Hematopoietic multipotent progenitor cell treated with erythropoietin and hydrocortisone succinate and interleukin-3 and kit ligand, for 4 days (in vitro differentiated cells): ENCODE data around the gene PRH2.

Experiments used
- DNase-seq: peaks from one replicate; pipeline ENCODE4 v3.0.0-alpha.2; 2015

The PRH2 gene

DNA sequence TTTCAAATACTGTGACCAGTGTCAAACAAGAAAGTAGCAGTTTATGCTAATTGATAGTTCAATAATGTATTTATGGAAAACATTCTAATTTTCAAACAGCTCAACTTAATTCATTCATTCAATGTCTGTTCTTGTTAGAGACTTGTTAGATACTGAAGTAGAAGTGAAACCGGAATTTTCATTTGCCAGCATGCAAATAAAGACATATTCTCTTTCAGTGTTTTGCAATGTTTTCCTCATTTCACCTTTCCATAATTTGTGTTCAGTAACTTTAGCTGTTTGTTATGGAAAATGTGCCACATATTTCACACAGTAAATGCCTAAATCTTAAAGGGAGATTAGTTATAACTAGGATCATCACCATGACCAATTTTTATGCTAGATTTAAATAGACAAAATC, 36.4 kb downstream of the PRH2 start:
- DNase-seq, result no peak

DNA sequence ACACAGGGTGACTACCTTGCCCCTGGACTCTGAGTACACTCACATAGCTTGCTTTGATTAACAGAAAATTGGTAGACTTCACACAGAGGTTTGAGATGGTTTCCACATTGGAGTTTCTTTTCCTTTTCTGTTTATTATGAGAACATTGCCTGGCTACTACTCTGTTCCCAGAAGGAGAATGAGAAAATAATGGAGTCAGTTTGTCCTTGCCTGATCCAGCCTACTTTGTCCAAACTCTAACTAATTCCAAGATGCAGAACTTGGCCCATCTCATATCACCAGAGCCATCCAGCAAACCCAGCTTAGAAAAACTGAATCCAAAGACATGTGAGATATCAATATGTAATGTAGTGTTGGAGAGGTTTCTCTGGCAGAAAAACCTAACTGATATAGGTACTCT, 37.3 kb downstream of the PRH2 start:
- no peak for DNase-seq

DNA sequence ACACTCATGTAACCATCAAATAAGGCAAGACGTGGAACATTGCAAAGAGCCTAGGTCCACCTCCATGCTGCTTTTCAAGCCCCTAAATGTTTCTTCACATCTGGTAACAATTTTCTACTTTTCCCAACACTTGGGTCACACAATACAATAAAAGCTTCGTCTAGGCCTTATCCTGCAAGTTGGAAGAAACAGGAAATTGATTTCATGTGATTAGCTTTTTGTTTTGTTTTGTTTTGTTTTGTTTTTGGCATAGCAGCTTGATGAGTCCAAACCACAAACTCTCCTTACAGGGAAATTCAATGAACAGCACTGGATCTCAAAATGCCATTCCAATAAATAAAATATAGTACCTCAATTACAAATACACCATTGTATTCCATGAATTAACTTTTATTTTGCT, 38.4 kb downstream of the PRH2 start:
- DNase-seq, result no peak

DNA sequence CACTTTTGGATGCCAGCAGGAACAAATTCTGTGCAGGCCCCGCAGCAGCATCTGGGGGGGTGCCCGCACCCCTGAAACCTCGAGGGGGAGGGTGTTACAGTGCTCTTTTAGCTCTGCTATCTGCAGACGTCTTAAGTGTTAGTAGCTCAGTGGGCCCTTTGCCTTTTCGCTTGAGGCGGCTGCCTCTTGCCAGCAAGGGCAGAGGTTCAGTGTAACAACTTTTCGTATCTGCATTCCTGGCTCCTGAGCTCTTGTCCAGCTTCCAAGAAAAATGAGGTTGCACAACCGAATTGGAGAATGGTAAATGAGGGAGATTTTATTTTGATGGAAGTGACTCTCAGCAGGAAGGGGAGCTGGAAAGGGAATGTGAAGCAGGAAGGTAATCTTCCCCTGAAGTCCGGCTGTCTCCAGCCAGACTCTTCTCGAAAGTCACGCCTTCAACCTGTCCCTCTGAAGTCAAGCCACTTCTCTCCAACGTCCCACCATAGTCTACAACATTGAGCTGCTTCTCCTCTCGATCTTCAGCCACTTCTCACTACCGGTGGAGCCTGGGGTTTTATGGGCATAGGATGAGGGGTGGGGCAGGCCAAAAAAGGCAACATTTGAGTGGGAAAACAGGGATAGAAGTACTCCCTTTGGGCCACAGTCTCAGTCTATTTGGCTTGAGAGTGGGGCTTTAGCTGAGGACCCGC, 39.9 kb downstream of the PRH2 start:
- DNase-seq, result no peak

DNA sequence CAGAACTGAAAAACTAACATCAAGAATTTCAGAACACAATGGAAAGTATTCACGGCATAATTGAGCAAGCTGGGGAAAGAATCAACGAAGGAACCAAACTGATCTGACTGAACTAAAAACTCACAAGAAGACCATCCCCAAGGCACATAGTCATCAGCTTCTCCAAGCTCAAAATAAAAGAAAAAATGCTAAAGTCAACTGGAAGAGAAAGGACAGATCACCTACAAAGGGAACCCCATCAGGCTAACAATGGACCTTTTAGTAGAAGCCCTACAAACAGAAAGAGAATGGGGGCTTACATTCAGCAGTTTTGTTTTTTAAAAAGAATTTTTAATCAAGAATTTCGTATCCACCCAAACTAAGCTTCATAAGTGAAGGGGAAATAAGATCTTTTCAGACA, 45.9 kb downstream of the PRH2 start:
- DNase-seq, result no peak

DNA sequence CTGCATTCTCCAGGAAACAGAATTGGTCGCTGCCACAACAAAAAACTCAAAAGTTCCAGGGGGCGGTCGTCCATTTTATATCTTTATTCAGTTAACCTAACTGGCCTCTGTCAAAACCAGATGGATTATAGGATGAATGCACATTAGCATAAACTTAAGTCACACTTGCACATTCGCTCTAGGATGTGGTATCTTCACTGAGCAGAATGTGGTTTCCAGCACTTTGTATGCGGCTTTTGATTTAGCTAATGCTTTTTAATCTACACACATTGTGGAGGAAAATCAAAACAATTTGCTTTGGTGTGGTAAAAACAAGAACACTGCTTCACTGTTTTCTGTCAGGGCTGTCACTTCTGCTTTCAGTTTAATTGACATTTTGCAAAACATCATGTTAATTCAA, 53.2 kb downstream of the PRH2 start:
- DNase-seq, result peak; percentile 13
